ENCODE results near the gene TCF4.

TCF4 gene

GRCh38 chr18:55433140-55433539 lies 154.9 kb downstream of the TCF4 start:
- no peak for DNase-seq

GRCh38 chr18:55432307-55433040 lies 155.5 kb downstream of the TCF4 start:
- no peak for DNase-seq

- DNase-seq = no peak
These were observed 158.0 kb downstream of the TCF4 start for GRCh38 chr18:55430026-55430425.

- DNase-seq = no peak
These were observed 160.0 kb downstream of the TCF4 start for GRCh38 chr18:55427951-55428350.

- DNase-seq = no peak
These were observed 162.3 kb downstream of the TCF4 start for GRCh38 chr18:55425698-55426097.

- DNase-seq = no peak
These were observed 165.4 kb downstream of the TCF4 start for GRCh38 chr18:55422456-55423180.

GRCh38 chr18:55421615-55422419 lies 166.2 kb downstream of the TCF4 start:
- no peak for DNase-seq

GRCh38 chr18:55421308-55421614 lies 166.7 kb downstream of the TCF4 start:
- DNase-seq = no peak

- no peak for DNase-seq
These were observed 167.2 kb downstream of the TCF4 start for GRCh38 chr18:55420665-55421307.

GRCh38 chr18:55419947-55420664 lies 167.9 kb downstream of the TCF4 start:
- DNase-seq = no peak

- no peak for DNase-seq
These were observed 168.7 kb downstream of the TCF4 start for GRCh38 chr18:55419132-55419946.

GRCh38 chr18:55418439-55418838 lies 169.6 kb downstream of the TCF4 start:
- DNase-seq = no peak

GRCh38 chr18:55416791-55417190 lies 171.2 kb downstream of the TCF4 start:
- no peak for DNase-seq

- no peak for DNase-seq
These were observed 172.6 kb downstream of the TCF4 start for GRCh38 chr18:55415258-55415871.

- DNase-seq = no peak
These were observed 173.5 kb downstream of the TCF4 start for GRCh38 chr18:55414475-55414874.

GRCh38 chr18:55413474-55413873 lies 174.5 kb downstream of the TCF4 start:
- no peak for DNase-seq

- no peak for DNase-seq
These were observed 180.0 kb downstream of the TCF4 start for GRCh38 chr18:55407774-55408535.

- no peak for DNase-seq
These were observed 180.8 kb downstream of the TCF4 start for GRCh38 chr18:55407191-55407590.

GRCh38 chr18:55406451-55406991 lies 181.5 kb downstream of the TCF4 start:
- no peak for DNase-seq

- DNase-seq = peak; percentile 1
These were observed 182.0 kb downstream of the TCF4 start for GRCh38 chr18:55405893-55406406.

Data from GOT3 (cell line).